Kidney (tissue), 14 donors: Measurements from ENCODE around the gene C17orf58. TPM values are rescaled to one million over a fixed set of nuclear protein-coding genes. Genes with fewer than 3 reads are reported as not detected.
A peak's percentile ranks its signal among the peaks of the same experiment; 100 is the strongest.

Experiments used
- DNase-seq, 5 donors: peaks; one replicate each; pipeline ENCODE4 v3.0.0-alpha.2; 2013 to 2020
- FAIRE-seq: peaks from 2 replicates; lab custom pipeline; 2012; peaks lifted over from hg19 to GRCh38; lab: Jason Lieb, UNC
- H3K27ac ChIP-seq, 2 donors: one replicate each; pipeline ENCODE4 v1.7.0; 2013; ENCODE audit warnings: low read depth in 2 of 2, low read length in 2 of 2, inconsistent platforms in 1 of 2
- H3K27me3 ChIP-seq: one replicate; pipeline ENCODE4 v1.7.1; 2013; ENCODE audit warnings: low read length, inconsistent platforms; ENCODE audit not compliant: control insufficient read depth, insufficient read depth
- H3K36me3 ChIP-seq, 3 donors: one replicate each; pipeline versions ENCODE4 v1.7.0 to v1.7.1; 2013; ENCODE audit warnings: low read length in 3 of 3, control low read depth in 1 of 3, inconsistent platforms in 1 of 3; ENCODE audit not compliant: insufficient read depth in 3 of 3, control insufficient read depth in 2 of 3
- H3K4me1 ChIP-seq, 3 donors: one replicate each; pipeline versions ENCODE4 v1.7.0 to v1.7.1; 2013; ENCODE audit warnings: low read length in 3 of 3, inconsistent platforms in 1 of 3, low read depth in 1 of 3; ENCODE audit not compliant: control insufficient read depth in 2 of 3, insufficient read depth in 2 of 3
- H3K4me3 ChIP-seq, 3 donors: one replicate each; pipeline versions ENCODE4 v1.7.0 to v1.8.1; 2013; ENCODE audit warnings: low read length in 3 of 3, control low read depth in 1 of 3, inconsistent platforms in 1 of 3
- H3K9ac ChIP-seq, 3 donors: one replicate each; pipeline versions ENCODE4 v1.7.0 to v1.7.1; 2013; ENCODE audit warnings: low read length in 3 of 3, control low read depth in 1 of 3, inconsistent platforms in 1 of 3
- H3K9me3 ChIP-seq, 3 donors: one replicate each; pipeline versions ENCODE4 v1.7.0 to v1.7.1; 2013; ENCODE audit warnings: low read length in 3 of 3, control low read depth in 1 of 3, inconsistent platforms in 1 of 3; ENCODE audit not compliant: control insufficient read depth in 2 of 3, insufficient read depth in 1 of 3
- CTCF ChIP-seq: IDR thresholded peaks from 3 replicates; pipeline ENCODE4 v1.5.1; 2012; ENCODE audit warnings: mild to moderate bottlenecking, moderate library complexity, borderline replicate concordance; ENCODE audit not compliant: insufficient read depth; ENCODE audit errors: extremely low read depth
- intact Hi-C: fragments of 100-400 bp; cut with DNase I; formaldehyde crosslinking; loops from one replicate; pipeline ENCODE4 v1.11.1; 2022
- polyA plus RNA-seq: library from polyadenylated mRNA; stranded (reverse); fragments of 350-450 nt; fragmentation: Illumina TruSeq; extraction: RNeasy Lipid Tissue Mini Kit (QIAGEN cat#74804); gene quantifications from one replicate; pipeline ENCODE4 v1.2.3, GENCODE V29; 2014; ENCODE audit warnings: low read depth, low replicate concordance; ENCODE audit not compliant: insufficient read depth
- total RNA-seq: library from RNA; stranded (reverse); fragmentation: NEBNext Ultra II Directional; extraction: Animal tissue kit (Norgen Biotek cat#: 25700); gene quantifications from one replicate; pipeline ENCODE4 v1.2.1, GENCODE V29; 2021
- donor health status: control.
- donor health status: control.
- donor health status: control.
- donor health status: control.
- donor health status: control.
- donor health status: DM: yes; HTN: yes; CAD: no.
- donor health status: Normal renal cell carcinoma (clear cell type).

The C17orf58 gene
- total and polyA plus RNA-seq, 2 donors from 2014 or later: 10.0 to 11.1 TPM

- peak overlapping the region in 1 of 2 donors; percentile 57 for H3K27ac ChIP-seq
- no peak for FAIRE-seq
- no peak for TF ChIP-seq CTCF
- H3K27me3 ChIP-seq: no peaks in the 10 kb centered on the region
- intact Hi-C loops: no loop called here
- no peaks in the 10 kb centered on the region for H3K9me3 ChIP-seq
- H3K4me3 ChIP-seq: peak overlapping the region in 2 of 3 donors; percentile 67 to 78
- H3K36me3 ChIP-seq: no peaks in the 10 kb centered on the region
- H3K9ac ChIP-seq: no peak overlapping the region
- H3K4me1 ChIP-seq: peaks cover 0 to 6% (median 5%) of the 10 kb centered on the region in 3 donors
- peak in 1 of 5 donors; percentile 17 for DNase-seq
Observed at GRCh38 chr17:67994817-67995569, 1.3 kb downstream of the C17orf58 start.

- intact Hi-C loops: no loop called here
- no peak for TF ChIP-seq CTCF
- DNase-seq (no peak), FAIRE-seq (no peak)
- no peaks in the 10 kb centered on the region for H3K27me3 ChIP-seq
- H3K4me3 ChIP-seq: peak overlapping the region; percentile 52 to 78 (median 71)
- H3K9ac ChIP-seq: peak overlapping the region in 2 of 3 donors; percentile 47 to 73
- H3K4me1 ChIP-seq: peaks cover 0 to 6% (median 5%) of the 10 kb centered on the region in 3 donors
- H3K27ac ChIP-seq: peak overlapping the region; percentile 71 to 93
- H3K36me3 ChIP-seq: no peaks in the 10 kb centered on the region
- no peaks in the 10 kb centered on the region for H3K9me3 ChIP-seq
Observed at GRCh38 chr17:67993998-67994361, 2.3 kb downstream of the C17orf58 start.

GRCh38 chr17:67993153-67993997 is 2.9 kb downstream of the C17orf58 start:
- FAIRE-seq (no peak), DNase-seq (peak; percentile 83 to 94 (median 89))
- Histone ChIP-seq H3K27me3 (no peaks in the 10 kb centered on the region), H3K27ac (peak overlapping the region; percentile 89 to 93), H3K4me3 (peak overlapping the region; percentile 78 to 85 (median 79)), H3K36me3 (no peaks in the 10 kb centered on the region), H3K9ac (peak overlapping the region; percentile 71 to 76 (median 73)), H3K4me1 (peaks cover 0 to 6% (median 5%) of the 10 kb centered on the region in 3 donors), H3K9me3 (no peaks in the 10 kb centered on the region)
- no peak for TF ChIP-seq CTCF
- intact Hi-C loops: no loop called here
